GM12878 (cell line): ENCODE results near the gene RECQL5. TPM values are rescaled to one million over a fixed set of nuclear protein-coding genes. Genes with fewer than 3 reads are reported as not detected.

ENCODE experiments used
- ATAC-seq: fragments of 200-7000 bp; cut with Tn5 transposase; 3 replicates; pipeline ENCODE4 v1.9.1; 2020; ENCODE audit warnings: mild to moderate bottlenecking, moderate library complexity
- BruUV-seq: library from RNA; stranded (reverse); fragments of 400-500 nt; replicated peaks from 2 replicates; lab custom pipeline; 2021; lab: Mats Ljungman, UMichigan
- CTCF ChIA-PET: fragments of 300-600 bp; sonication (Branson Sonifier 250); formaldehyde crosslinking; extraction: SDS; loops from one replicate; lab custom pipeline; 2021; ENCODE audit warnings: inconsistent platforms; lab: Yijun Ruan, JAX
- POLR2A ChIA-PET: fragments of 350-600 bp; formaldehyde crosslinking; extraction: SDS; loops from one replicate; lab custom pipeline; 2021; ENCODE audit warnings: inconsistent platforms; lab: Charles Lee
- RAD21 ChIA-PET: fragments of 300-600 bp; sonication (Branson Sonifier 250); formaldehyde crosslinking; loops from one replicate; lab custom pipeline; 2023; ENCODE audit warnings: antibody characterized with exemption; ENCODE audit not compliant: unreplicated experiment; lab: Charles Lee
- SMC1A ChIA-PET: fragments of 300-600 bp; sonication (Branson Sonifier 250); formaldehyde crosslinking; loops from one replicate; lab custom pipeline; 2023; ENCODE audit not compliant: unreplicated experiment, uncharacterized antibody; lab: Charles Lee
- DNase-seq: peaks from one replicate; pipeline ENCODE4 v3.0.0-alpha.2; 2011; ENCODE audit warnings: low read depth, low spot score
- FAIRE-seq: peaks from 3 replicates; lab custom pipeline; 2011; peaks lifted over from hg19 to GRCh38; lab: Jason Lieb, UNC
- H2AFZ ChIP-seq: 2 replicates; pipeline ENCODE4 v1.6.0; 2011; ENCODE audit warnings: low read depth, low read length, control low read depth; ENCODE audit not compliant: control insufficient read depth
- H3K27ac ChIP-seq: 2 replicates; pipeline ENCODE4 v1.5.1; 2011; ENCODE audit warnings: control low read depth; ENCODE audit not compliant: control insufficient read depth, insufficient read depth
- H3K27me3 ChIP-seq, 2 experiments: replicated peaks in 1 of 2; 2 replicates each; pipeline versions ENCODE4 v1.6.0 to v1.6.1; 2011; ENCODE audit warnings: low read length in 1 of 2; ENCODE audit not compliant: control insufficient read depth in 2 of 2, insufficient read depth in 2 of 2
- H3K36me3 ChIP-seq, 2 experiments: 2 replicates each; pipeline ENCODE4 v1.5.1; 2011; ENCODE audit warnings: low read length in 1 of 2; ENCODE audit not compliant: control insufficient read depth in 2 of 2, insufficient read depth in 2 of 2
- H3K4me1 ChIP-seq: 2 replicates; pipeline ENCODE4 v1.6.1; 2011; ENCODE audit warnings: mild to moderate bottlenecking, low read length, moderate library complexity, mixed read lengths; ENCODE audit not compliant: control insufficient read depth, insufficient read depth
- H3K4me2 ChIP-seq: 2 replicates; pipeline ENCODE4 v1.6.0; 2011; ENCODE audit warnings: control low read depth; ENCODE audit not compliant: control insufficient read depth, insufficient read depth
- H3K4me3 ChIP-seq: fragments of 200-600 bp; sonication (generic); 2 replicates; pipeline ENCODE4 v1.5.1; 2016
- H3K79me2 ChIP-seq: 2 replicates; pipeline ENCODE4 v1.6.0; 2011; ENCODE audit warnings: low read length; ENCODE audit not compliant: control insufficient read depth, insufficient read depth
- H3K9ac ChIP-seq: 2 replicates; pipeline ENCODE4 v1.8.0; 2011; ENCODE audit warnings: low read length, control low read depth, mixed read lengths; ENCODE audit not compliant: control insufficient read depth, insufficient read depth
- H3K9me3 ChIP-seq: replicated peaks from 3 replicates; pipeline ENCODE4 v1.5.1; 2011; ENCODE audit warnings: mild to moderate bottlenecking, low read length; ENCODE audit not compliant: control insufficient read depth, insufficient read depth
- H4K20me1 ChIP-seq: 2 replicates; pipeline ENCODE4 v1.6.0; 2011; ENCODE audit not compliant: control insufficient read depth, insufficient read depth
- JUNB ChIP-seq: IDR thresholded peaks from 2 replicates; pipeline ENCODE4 v1.6.1; 2016; ENCODE audit warnings: antibody characterized with exemption, mild to moderate bottlenecking
- NFYB ChIP-seq: IDR thresholded peaks from 2 replicates; pipeline ENCODE4 v1.6.1; 2011; ENCODE audit warnings: low read depth, mild to moderate bottlenecking, low read length, improper control_type of control experiment, moderate library complexity; ENCODE audit not compliant: insufficient read depth
- POLR2A ChIP-seq: IDR thresholded peaks from 2 replicates; pipeline ENCODE4 v1.6.1; 2011; ENCODE audit warnings: low read depth, mild to moderate bottlenecking, low read length
- SRF ChIP-seq, 2 experiments: IDR thresholded peaks; 2 replicates each; pipeline ENCODE4 v1.6.1; 2011; ENCODE audit warnings: low read depth in 2 of 2, low read length in 2 of 2, mild to moderate bottlenecking in 1 of 2, moderate library complexity in 1 of 2
- WGBS: methylation state at CpG from one replicate; pipeline ENCODE4 v1.1.6; 2016; ENCODE audit warnings: low lambda C conversion rate; ENCODE audit not compliant: insufficient replicate concordance, insufficient coverage; ENCODE audit errors: missing lambda C conversion rate; 5-methylcytosine and 5-hydroxymethylcytosine counted together
- in situ Hi-C: fragments of 300-500 bp; cut with MboI; formaldehyde crosslinking; loops from 9 replicates; pipeline ENCODE4 v1.14.3; 2018; ENCODE audit warnings: mixed read lengths
- intact Hi-C: fragments of 100-400 bp; cut with micrococcal nuclease; formaldehyde crosslinking; loops from one replicate; pipeline ENCODE4 v1.14.2; 2022; ENCODE audit not compliant: unreplicated experiment
- polyA plus RNA-seq, 11 experiments: library from polyadenylated mRNA; depleted of rRNA in 4 of 11; unstranded in 6 of 11; stranded (reverse) in 5 of 11; fragments of >200 nt; fragmentation: Nextera tagmentation in 4 of 11; fragmentation: Illumina TruSeq in 1 of 11; extraction: Ambion mirVana in 4 of 11; extraction: Trizol in 1 of 11; gene quantifications; 1 replicate in 1 of 11; 2 replicates in 10 of 11; pipeline versions ENCODE4 v1.2.1 to v1.2.3, GENCODE V29; 2011 to 2016; ENCODE audit warnings: inconsistent platforms in 2 of 11, missing spikeins in 2 of 11, low read depth in 1 of 11
- total RNA-seq, 4 experiments: library from RNA; depleted of rRNA in 3 of 4; stranded (reverse); fragments of >200 nt in 3 of 4; fragmentation: Illumina TruSeq in 1 of 4; extraction: Trizol in 1 of 4; gene quantifications; 2 replicates each; pipeline versions ENCODE4 v1.2.1 to v1.2.3, GENCODE V29; 2013 to 2021
- TF ChIP-seq, protein P1 (sequence below), 3 experiments: IDR thresholded peaks in 2 of 3; conservative IDR thresholded peaks in 1 of 3; 2 replicates each; pipeline ENCODE4 v1.5.1; 2011; ENCODE audit warnings: low read depth in 3 of 3, low read length in 3 of 3, mild to moderate bottlenecking in 3 of 3, control low read depth in 2 of 3, moderate library complexity in 2 of 3, inconsistent platforms in 1 of 3, mixed read lengths in 1 of 3; ENCODE audit not compliant: control insufficient read depth in 2 of 3, insufficient read depth in 1 of 3; ENCODE audit errors: extremely low read depth in 1 of 3

RECQL5 gene
- total and polyA plus RNA-seq, 10 of the 15 experiments (the other 5 are each of a cell fraction or from before 2014, with no cell fraction given): 3.6 to 30.6 (median 20.1) TPM

DNA sequence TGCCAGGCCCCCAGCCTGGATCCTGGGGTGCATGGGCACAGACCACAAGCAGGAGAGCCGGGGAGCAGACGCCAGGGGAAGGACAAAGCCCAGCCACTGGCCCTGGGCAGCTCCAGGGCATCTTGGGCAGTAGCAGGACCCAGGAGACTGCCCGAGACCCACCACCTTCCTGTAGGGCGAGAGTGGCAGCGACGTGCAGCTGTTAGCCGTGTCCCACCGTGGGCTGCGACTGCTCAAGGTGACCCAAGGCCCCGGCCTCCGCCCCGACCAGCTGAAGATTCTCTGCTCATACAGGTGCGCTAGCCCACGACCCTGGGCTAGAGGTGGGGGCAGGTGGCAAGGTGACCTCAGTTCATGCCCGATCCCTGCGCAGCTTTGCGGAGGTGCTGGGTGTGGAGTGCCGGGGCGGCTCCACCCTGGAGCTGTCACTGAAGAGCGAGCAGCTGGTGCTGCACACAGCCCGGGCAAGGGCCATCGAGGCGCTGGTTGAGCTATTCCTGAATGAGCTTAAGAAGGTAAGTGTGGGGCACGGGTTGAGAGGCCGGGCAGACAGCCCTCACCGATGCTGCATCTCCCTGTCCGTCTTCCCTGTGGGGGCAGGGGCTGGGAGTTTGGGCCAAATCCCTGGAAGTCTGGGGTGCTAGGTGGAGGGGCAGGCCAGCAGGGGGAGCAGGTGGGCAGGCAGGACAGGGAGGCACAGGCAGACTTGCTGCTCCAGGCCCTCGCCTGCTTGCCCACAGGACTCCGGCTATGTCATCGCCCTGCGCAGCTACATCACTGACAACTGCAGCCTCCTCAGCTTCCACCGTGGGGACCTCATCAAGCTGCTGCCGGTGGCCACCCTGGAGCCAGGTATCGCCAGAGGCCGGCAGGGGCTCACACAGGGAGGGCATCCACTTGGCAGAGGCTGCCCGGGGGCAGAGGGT lies 47.2 kb downstream of the RECQL5 start:
- no peak for FAIRE-seq
- H3K4me3 ChIP-seq: no peak overlapping the region
- H3K36me3 ChIP-seq: no peaks in the 10 kb centered on the region
- in situ Hi-C loops: no loop called here
- H3K9me3 ChIP-seq: no peaks in the 10 kb centered on the region
- H4K20me1 ChIP-seq: no peaks in the 10 kb centered on the region
- H3K4me1 ChIP-seq: no peaks in the 10 kb centered on the region
- ChIA-PET POLR2A (no interaction called here), SMC1A (interaction anchor here (1.3 kb wide), 1 partner anchor 128 kb away, joined by 3 read pairs; no protein-coding TSS in a partner anchor), CTCF (interaction anchor here (0.6 to 3.5 kb wide), 10 partner anchors 9 to 137 kb away, joined by 3 to 43 read pairs (median 5); partner anchors contain the start of gene SMIM5), RAD21 (interaction anchor here (1.0 to 1.8 kb wide), 4 partner anchors 13 to 131 kb away, joined by 3 to 7 read pairs (median 6); partner anchors contain the start of gene SMIM5)
- intact Hi-C loops: no loop called here
- no peaks in the 10 kb centered on the region for H3K79me2 ChIP-seq
- ATAC-seq: peak; percentile 68
- H3K27me3 ChIP-seq: no peaks in the 10 kb centered on the region
- no TSS peak for BruUV-seq
- no peak overlapping the region for H3K27ac ChIP-seq
- H3K4me2 ChIP-seq: no peak overlapping the region
- no peak overlapping the region for H2AFZ ChIP-seq
- TF ChIP-seq, protein P1, sequence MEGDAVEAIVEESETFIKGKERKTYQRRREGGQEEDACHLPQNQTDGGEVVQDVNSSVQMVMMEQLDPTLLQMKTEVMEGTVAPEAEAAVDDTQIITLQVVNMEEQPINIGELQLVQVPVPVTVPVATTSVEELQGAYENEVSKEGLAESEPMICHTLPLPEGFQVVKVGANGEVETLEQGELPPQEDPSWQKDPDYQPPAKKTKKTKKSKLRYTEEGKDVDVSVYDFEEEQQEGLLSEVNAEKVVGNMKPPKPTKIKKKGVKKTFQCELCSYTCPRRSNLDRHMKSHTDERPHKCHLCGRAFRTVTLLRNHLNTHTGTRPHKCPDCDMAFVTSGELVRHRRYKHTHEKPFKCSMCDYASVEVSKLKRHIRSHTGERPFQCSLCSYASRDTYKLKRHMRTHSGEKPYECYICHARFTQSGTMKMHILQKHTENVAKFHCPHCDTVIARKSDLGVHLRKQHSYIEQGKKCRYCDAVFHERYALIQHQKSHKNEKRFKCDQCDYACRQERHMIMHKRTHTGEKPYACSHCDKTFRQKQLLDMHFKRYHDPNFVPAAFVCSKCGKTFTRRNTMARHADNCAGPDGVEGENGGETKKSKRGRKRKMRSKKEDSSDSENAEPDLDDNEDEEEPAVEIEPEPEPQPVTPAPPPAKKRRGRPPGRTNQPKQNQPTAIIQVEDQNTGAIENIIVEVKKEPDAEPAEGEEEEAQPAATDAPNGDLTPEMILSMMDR (IDR thresholded peaks at IDR 0.05 in 2 of 3, conservative IDR thresholded peaks at IDR 0.05 in 1 of 3; ENCODE audit: control insufficient read depth in 2 of 3, extremely low read depth in 1 of 3, insufficient read depth in 1 of 3, low read depth in 3 of 3, low read length in 3 of 3): peak; percentile 33 to 71 (median 39)
- TF ChIP-seq SRF (IDR thresholded peaks at IDR 0.05; ENCODE audit: low read depth in 2 of 2, low read length in 2 of 2): no peak
- TF ChIP-seq JUNB: no peak
- TF ChIP-seq NFYB: no peak
- 0 out of 2 replicates have a peak, but pooled peaks have one; percentile 10 for TF ChIP-seq POLR2A
- no peak overlapping the region for H3K9ac ChIP-seq
- DNase-seq: no peak
- WGBS: 48% methylated on average over 36 of the region's 36 CpGs
